ENCODE measurements around the gene KDM4D.
"Not testable (repeated sequence)": the region's sequence is repeated elsewhere in the genome, so short reads cannot be mapped to it uniquely, and the experiment has no call there.

The KDM4D gene

GRCh38 chr11:95035316-95035715 is 61.8 kb downstream of the KDM4D start:
- H3K36me3 ChIP-seq (replicated peaks in 1 of 2; ENCODE audit: control insufficient read depth in 2 of 2, insufficient read depth in 2 of 2, low read length in 2 of 2): peaks cover 0 to 1% of the 10 kb centered on the region in 2 donors
- peaks cover 2% of the 10 kb centered on the region for H3K79me1 ChIP-seq (ENCODE audit: low read depth, low read length)
- no peak overlapping the region for H4K8ac ChIP-seq (ENCODE audit: low read depth, low read length)
- no peak overlapping the region for H2AK5ac ChIP-seq (ENCODE audit: low read depth, low read length)
- no peak overlapping the region for H3K9ac ChIP-seq (ENCODE audit: low read depth, low read length, poor library complexity)
- no peak overlapping the region for H2BK15ac ChIP-seq (ENCODE audit: low read length)
- no peak overlapping the region for H3K14ac ChIP-seq (ENCODE audit: low read length)
- H3K23ac ChIP-seq (ENCODE audit: low read depth, low read length, poor library complexity): no peak overlapping the region
- H3K27me3 ChIP-seq (ENCODE audit: control insufficient read depth in 3 of 3, insufficient read depth in 3 of 3, low read depth in 1 of 3, low read length in 3 of 3): peaks cover 0 to 4% (median 0%) of the 10 kb centered on the region in 3 experiments
- H3K4me2 ChIP-seq (ENCODE audit: insufficient read depth, low read length, poor library complexity, severe bottlenecking): no peak overlapping the region
- no CpG with 5 or more reads among the region's 2 CpGs for WGBS, 2 donors (ENCODE audit: extremely low coverage in 2 of 2, insufficient read length in 2 of 2, insufficient replicate concordance in 1 of 2)
- H3K4ac ChIP-seq (ENCODE audit: low read length): no peak overlapping the region
- peak overlapping the region; percentile 35 for H2AFZ ChIP-seq (ENCODE audit: low read length)
- no peak overlapping the region for H2BK5ac ChIP-seq (ENCODE audit: low read length)
- no peak overlapping the region for H3K18ac ChIP-seq (ENCODE audit: low read length)
- no peak overlapping the region for H2BK120ac ChIP-seq (ENCODE audit: low read depth, low read length)
- DNase-seq (ENCODE audit: low spot score): no peak
- no peaks in the 10 kb centered on the region for H3K4me1 ChIP-seq (ENCODE audit: control insufficient read depth in 2 of 2, insufficient read depth in 1 of 2, low read depth in 1 of 2, low read length in 2 of 2)
- no peak overlapping the region for H2BK12ac ChIP-seq (ENCODE audit: low read length)
- H3K27ac ChIP-seq (replicated peaks; ENCODE audit: low read length): no peak overlapping the region
- peaks cover 0 to 5% of the 10 kb centered on the region in 2 donors for H3K9me3 ChIP-seq (replicated peaks in 1 of 2; ENCODE audit: control insufficient read depth in 2 of 2, insufficient read depth in 1 of 2, low read depth in 1 of 2, low read length in 2 of 2)
- H4K91ac ChIP-seq (ENCODE audit: low read depth, low read length, poor library complexity): no peak overlapping the region
- no peak overlapping the region for H3K4me3 ChIP-seq (ENCODE audit: low read length in 2 of 2)

GRCh38 chr11:95037356-95038035 is 64.0 kb downstream of the KDM4D start:
- H4K8ac ChIP-seq (ENCODE audit: low read depth, low read length); H4K91ac ChIP-seq (ENCODE audit: low read depth, low read length, poor library complexity); H3K27me3 ChIP-seq (ENCODE audit: control insufficient read depth in 3 of 3, insufficient read depth in 3 of 3, low read depth in 1 of 3, low read length in 3 of 3); H3K27ac ChIP-seq (replicated peaks; ENCODE audit: low read length); DNase-seq (ENCODE audit: low spot score); H2BK5ac ChIP-seq (ENCODE audit: low read length); H2AK5ac ChIP-seq (ENCODE audit: low read depth, low read length); H3K4ac ChIP-seq (ENCODE audit: low read length); H2AFZ ChIP-seq (ENCODE audit: low read length); H3K36me3 ChIP-seq (replicated peaks in 1 of 2; ENCODE audit: control insufficient read depth in 2 of 2, insufficient read depth in 2 of 2, low read length in 2 of 2); H3K4me3 ChIP-seq (ENCODE audit: low read length in 2 of 2); H2BK12ac ChIP-seq (ENCODE audit: low read length); H3K4me1 ChIP-seq (ENCODE audit: control insufficient read depth in 2 of 2, insufficient read depth in 1 of 2, low read depth in 1 of 2, low read length in 2 of 2); H3K9ac ChIP-seq (ENCODE audit: low read depth, low read length, poor library complexity); H3K18ac ChIP-seq (ENCODE audit: low read length); H3K14ac ChIP-seq (ENCODE audit: low read length); H3K79me1 ChIP-seq (ENCODE audit: low read depth, low read length); H2BK15ac ChIP-seq (ENCODE audit: low read length); H3K23ac ChIP-seq (ENCODE audit: low read depth, low read length, poor library complexity); H3K9me3 ChIP-seq (replicated peaks in 1 of 2; ENCODE audit: control insufficient read depth in 2 of 2, insufficient read depth in 1 of 2, low read depth in 1 of 2, low read length in 2 of 2); H3K4me2 ChIP-seq (ENCODE audit: insufficient read depth, low read length, poor library complexity, severe bottlenecking); H2BK120ac ChIP-seq (ENCODE audit: low read depth, low read length): not testable (repeated sequence)
- no CpG with 5 or more reads among the region's 71 CpGs for WGBS, 2 donors (ENCODE audit: extremely low coverage in 2 of 2, insufficient read length in 2 of 2, insufficient replicate concordance in 1 of 2)

GRCh38 chr11:95042239-95042638 is 68.7 kb downstream of the KDM4D start:
- H3K79me1 ChIP-seq (ENCODE audit: low read depth, low read length): peaks cover 2% of the 10 kb centered on the region
- no peak overlapping the region for H3K18ac ChIP-seq (ENCODE audit: low read length)
- H2BK5ac ChIP-seq (ENCODE audit: low read length): no peak overlapping the region
- H3K4me3 ChIP-seq (ENCODE audit: low read length in 2 of 2): no peak overlapping the region
- H3K4me1 ChIP-seq (ENCODE audit: control insufficient read depth in 2 of 2, insufficient read depth in 1 of 2, low read depth in 1 of 2, low read length in 2 of 2): no peaks in the 10 kb centered on the region
- H3K9ac ChIP-seq (ENCODE audit: low read depth, low read length, poor library complexity): no peak overlapping the region
- no peak overlapping the region for H3K23ac ChIP-seq (ENCODE audit: low read depth, low read length, poor library complexity)
- H4K8ac ChIP-seq (ENCODE audit: low read depth, low read length): no peak overlapping the region
- H2BK120ac ChIP-seq (ENCODE audit: low read depth, low read length): no peak overlapping the region
- H2BK12ac ChIP-seq (ENCODE audit: low read length): no peak overlapping the region
- peaks cover 0 to 2% of the 10 kb centered on the region in 2 donors for H3K9me3 ChIP-seq (replicated peaks in 1 of 2; ENCODE audit: control insufficient read depth in 2 of 2, insufficient read depth in 1 of 2, low read depth in 1 of 2, low read length in 2 of 2)
- H2BK15ac ChIP-seq (ENCODE audit: low read length): no peak overlapping the region
- WGBS, 2 donors (ENCODE audit: extremely low coverage in 2 of 2, insufficient read length in 2 of 2, insufficient replicate concordance in 1 of 2): no CpG with 5 or more reads among the region's 1 CpG
- H3K4ac ChIP-seq (ENCODE audit: low read length): no peak overlapping the region
- DNase-seq (ENCODE audit: low spot score): no peak
- H3K4me2 ChIP-seq (ENCODE audit: insufficient read depth, low read length, poor library complexity, severe bottlenecking): no peak overlapping the region
- H4K91ac ChIP-seq (ENCODE audit: low read depth, low read length, poor library complexity): no peak overlapping the region
- peaks cover 0 to 11% (median 0%) of the 10 kb centered on the region in 3 experiments for H3K27me3 ChIP-seq (ENCODE audit: control insufficient read depth in 3 of 3, insufficient read depth in 3 of 3, low read depth in 1 of 3, low read length in 3 of 3)
- H3K27ac ChIP-seq (replicated peaks; ENCODE audit: low read length): no peak overlapping the region
- H2AK5ac ChIP-seq (ENCODE audit: low read depth, low read length): no peak overlapping the region
- H3K36me3 ChIP-seq (replicated peaks in 1 of 2; ENCODE audit: control insufficient read depth in 2 of 2, insufficient read depth in 2 of 2, low read length in 2 of 2): no peaks in the 10 kb centered on the region
- H2AFZ ChIP-seq (ENCODE audit: low read length): no peak overlapping the region
- H3K14ac ChIP-seq (ENCODE audit: low read length): no peak overlapping the region

- no peak overlapping the region for H3K23ac ChIP-seq (ENCODE audit: low read depth, low read length, poor library complexity)
- WGBS, 2 donors (ENCODE audit: extremely low coverage in 2 of 2, insufficient read length in 2 of 2, insufficient replicate concordance in 1 of 2): no CpG with 5 or more reads among the region's 3 CpGs
- H2BK12ac ChIP-seq (ENCODE audit: low read length): no peak overlapping the region
- H3K79me1 ChIP-seq (ENCODE audit: low read depth, low read length): no peaks in the 10 kb centered on the region
- H3K27ac ChIP-seq (replicated peaks; ENCODE audit: low read length): no peak overlapping the region
- H3K27me3 ChIP-seq (ENCODE audit: control insufficient read depth in 3 of 3, insufficient read depth in 3 of 3, low read depth in 1 of 3, low read length in 3 of 3): peaks cover 0 to 11% (median 0%) of the 10 kb centered on the region in 3 experiments
- H2BK5ac ChIP-seq (ENCODE audit: low read length): no peak overlapping the region
- no peak overlapping the region for H2AFZ ChIP-seq (ENCODE audit: low read length)
- H4K8ac ChIP-seq (ENCODE audit: low read depth, low read length): no peak overlapping the region
- H3K9me3 ChIP-seq (replicated peaks in 1 of 2; ENCODE audit: control insufficient read depth in 2 of 2, insufficient read depth in 1 of 2, low read depth in 1 of 2, low read length in 2 of 2): peaks cover 0 to 2% of the 10 kb centered on the region in 2 donors
- no peak overlapping the region for H3K4me2 ChIP-seq (ENCODE audit: insufficient read depth, low read length, poor library complexity, severe bottlenecking)
- no peak overlapping the region for H3K4me3 ChIP-seq (ENCODE audit: low read length in 2 of 2)
- H3K4ac ChIP-seq (ENCODE audit: low read length): no peak overlapping the region
- no peak for DNase-seq (ENCODE audit: low spot score)
- no peak overlapping the region for H3K14ac ChIP-seq (ENCODE audit: low read length)
- H3K9ac ChIP-seq (ENCODE audit: low read depth, low read length, poor library complexity): no peak overlapping the region
- no peak overlapping the region for H2BK120ac ChIP-seq (ENCODE audit: low read depth, low read length)
- no peaks in the 10 kb centered on the region for H3K4me1 ChIP-seq (ENCODE audit: control insufficient read depth in 2 of 2, insufficient read depth in 1 of 2, low read depth in 1 of 2, low read length in 2 of 2)
- no peak overlapping the region for H2AK5ac ChIP-seq (ENCODE audit: low read depth, low read length)
- H3K18ac ChIP-seq (ENCODE audit: low read length): no peak overlapping the region
- no peak overlapping the region for H4K91ac ChIP-seq (ENCODE audit: low read depth, low read length, poor library complexity)
- H2BK15ac ChIP-seq (ENCODE audit: low read length): no peak overlapping the region
- no peaks in the 10 kb centered on the region for H3K36me3 ChIP-seq (replicated peaks in 1 of 2; ENCODE audit: control insufficient read depth in 2 of 2, insufficient read depth in 2 of 2, low read length in 2 of 2)
Observed at GRCh38 chr11:95042906-95043305, 69.4 kb downstream of the KDM4D start.
